NCI-H1436 (cell line): ENCODE results near the gene DHRS3.
"Not testable (repeated sequence)": the region's sequence is repeated elsewhere in the genome, so short reads cannot be mapped to it uniquely, and the experiment has no call there.

Experiments used
- DNase-seq: peaks from one replicate; lab custom pipeline; 2025; lab: John Stamatoyannopoulos, UW

The DHRS3 gene

DNA sequence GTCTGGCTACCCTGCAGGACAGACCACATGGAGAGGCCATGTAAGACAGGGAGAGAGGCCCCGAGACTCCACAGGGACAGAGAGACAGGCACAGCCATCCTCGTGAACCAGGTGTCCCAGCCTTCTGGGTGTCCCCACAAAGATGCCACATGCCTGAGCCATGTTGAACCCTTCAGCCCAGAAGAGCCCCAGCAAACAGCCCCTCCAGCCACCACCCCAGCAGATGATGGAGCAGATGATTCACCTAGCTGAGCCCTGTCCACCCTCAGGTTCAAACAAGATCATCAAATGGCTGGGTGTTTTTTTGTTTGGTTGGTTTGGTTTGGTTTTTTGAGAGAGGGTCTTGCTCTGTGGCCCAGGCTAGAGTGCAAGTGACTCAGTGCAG, 78.7 kb downstream of the DHRS3 start:
- DNase-seq, result no peak

DNA sequence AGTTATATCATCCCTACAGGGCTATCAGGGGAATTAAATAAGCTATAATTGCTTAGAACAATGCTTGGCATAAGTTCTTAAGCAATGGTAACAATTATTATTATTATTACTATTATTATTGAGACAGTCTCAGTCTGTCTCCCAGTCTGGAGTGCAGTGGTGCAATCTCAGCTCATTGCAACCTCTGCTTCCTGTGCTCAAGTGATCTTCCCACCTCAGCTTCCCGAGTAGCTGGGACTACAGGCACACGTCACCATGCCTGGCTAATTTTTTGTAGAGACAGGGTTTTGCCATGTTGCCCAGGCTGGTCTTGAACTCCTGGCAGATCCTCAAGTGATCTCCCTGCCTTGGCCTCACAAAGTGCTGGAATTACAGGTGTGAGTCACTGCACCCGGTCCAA, 79.5 kb downstream of the DHRS3 start:
- not testable (repeated sequence) for DNase-seq

DNA sequence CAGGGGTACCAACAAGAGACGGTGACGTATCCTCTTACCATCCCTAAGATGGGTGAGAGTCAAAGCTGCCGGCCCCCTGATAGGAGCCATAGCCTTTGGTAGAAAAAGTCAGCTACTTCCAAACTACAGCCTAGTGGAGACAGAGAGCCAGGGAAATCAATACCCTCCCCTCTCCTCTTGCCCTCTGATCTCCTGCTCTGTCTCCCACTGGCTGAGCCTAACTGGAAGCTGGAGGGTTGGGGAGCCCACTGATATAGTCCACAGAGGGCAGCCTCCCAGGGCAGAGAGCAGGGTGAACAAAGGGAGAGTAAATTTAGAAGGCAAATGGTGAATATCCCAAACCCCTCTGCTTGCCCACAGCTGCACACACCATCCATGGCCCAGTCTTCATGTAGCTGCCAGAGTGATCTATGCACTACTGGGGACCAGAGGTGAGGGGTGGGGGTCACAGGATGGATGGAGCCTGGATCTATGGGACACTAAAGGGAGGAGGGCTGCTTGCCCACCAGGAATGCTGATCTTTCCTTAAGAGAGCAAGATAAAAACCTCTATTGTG, 80.0 kb downstream of the DHRS3 start:
- DNase-seq, result no peak

DNA sequence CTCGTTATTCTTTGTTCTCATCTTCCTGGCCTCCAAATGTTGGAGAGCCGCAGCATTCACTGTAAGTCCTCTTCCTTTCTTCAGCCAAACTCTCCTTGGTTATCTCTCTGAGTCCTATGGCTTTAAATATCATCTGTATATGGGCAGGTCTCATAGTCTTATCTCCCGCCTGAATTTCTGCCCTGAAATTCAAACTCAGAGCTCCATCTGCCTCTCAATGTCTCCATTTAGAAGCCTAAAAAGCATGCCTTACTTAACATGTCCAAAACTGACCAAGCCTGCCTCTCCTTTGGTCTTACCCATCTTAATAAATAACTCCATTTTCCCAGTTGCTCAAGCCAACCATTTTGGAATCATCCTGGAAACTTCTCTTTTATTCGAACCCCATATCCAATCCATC, 80.7 kb downstream of the DHRS3 start:
- no peak for DNase-seq

DNA sequence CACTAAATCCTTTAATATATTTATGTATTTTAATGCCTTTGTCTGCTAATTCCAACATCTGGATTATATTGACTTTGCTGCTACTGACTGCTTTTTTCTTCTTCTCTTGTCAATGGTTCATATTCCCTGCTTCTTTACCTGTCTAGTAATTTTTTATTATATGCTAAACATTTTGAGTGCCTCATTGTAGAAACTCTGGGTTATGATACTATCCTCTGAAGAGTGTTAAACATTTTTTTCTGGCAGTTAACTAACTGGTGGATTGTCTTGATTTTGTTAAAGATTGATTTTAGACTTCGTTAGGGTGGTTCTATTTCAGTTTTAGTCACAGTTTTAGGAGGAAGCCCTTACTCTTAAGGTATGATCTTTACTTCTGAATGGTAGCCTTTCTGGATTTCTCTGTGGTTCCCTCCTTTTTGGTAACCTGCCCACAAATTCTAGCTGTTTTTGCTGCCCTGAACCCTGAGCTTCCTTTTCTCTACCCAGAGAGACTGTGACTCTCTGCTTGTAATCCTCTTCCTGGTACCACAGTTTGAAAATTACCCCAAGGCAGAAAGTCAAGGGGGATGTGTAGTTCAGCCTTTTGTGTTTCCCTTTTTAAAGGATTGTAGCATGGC, 81.9 kb downstream of the DHRS3 start:
- DNase-seq, result no peak

DNA sequence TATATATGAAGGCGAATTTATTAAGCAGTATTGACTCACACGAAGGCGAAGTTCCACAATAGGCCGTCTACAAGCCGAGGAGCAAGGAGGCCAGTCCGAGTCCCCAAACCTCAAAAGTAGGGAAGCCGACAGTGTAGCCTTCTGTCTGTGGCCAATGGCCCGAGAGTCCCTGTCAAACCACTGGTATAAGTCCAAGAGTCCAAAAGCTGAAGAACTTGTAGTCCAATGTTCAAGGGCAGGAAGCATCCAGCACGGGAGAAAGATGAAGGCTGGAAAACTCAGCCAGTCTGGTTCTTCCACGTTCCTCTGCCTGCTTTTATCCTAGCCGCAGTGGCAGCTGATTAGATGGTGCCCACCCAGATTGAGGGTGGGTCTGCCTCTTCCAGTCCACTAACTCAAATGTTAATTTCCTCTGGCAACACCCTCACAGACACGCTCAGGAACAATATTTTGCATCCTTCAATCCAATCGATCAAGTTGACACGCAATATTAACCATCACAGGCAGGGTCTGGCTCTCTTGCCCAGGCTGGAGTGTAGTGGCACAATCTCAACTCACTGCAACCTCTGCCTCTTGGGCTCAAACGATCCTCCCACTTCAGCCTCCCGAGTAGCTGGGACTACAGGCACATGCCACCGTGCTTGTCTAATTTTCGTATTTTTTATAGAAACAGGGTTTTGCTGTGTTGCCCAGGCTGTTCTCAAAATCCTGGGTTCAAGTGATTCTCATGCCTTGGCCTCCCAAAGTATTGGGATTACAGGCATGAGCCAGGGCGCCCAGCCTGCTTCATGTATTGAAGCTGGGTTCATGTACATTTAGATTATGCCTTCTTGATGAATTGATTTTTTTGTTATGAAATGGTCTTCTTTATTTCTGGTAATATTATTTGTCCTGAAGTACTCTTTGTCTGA, 85.3 kb downstream of the DHRS3 start:
- no peak for DNase-seq

DNA sequence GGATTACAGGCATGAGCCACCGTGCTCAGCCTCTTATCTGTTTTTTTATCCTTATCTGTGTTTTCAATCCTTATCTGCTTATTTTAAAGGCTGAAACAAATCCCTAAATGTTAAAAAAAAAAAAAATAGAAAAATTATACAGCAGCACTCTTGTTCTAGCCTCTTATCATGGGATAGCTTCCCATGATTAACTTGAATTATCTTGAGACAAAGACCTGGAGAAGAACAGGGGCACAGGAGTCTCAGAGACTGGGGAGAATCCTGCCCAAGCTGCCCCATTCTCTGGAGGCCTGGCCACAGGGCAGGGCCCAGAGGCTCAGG, 86.9 kb downstream of the DHRS3 start:
- no peak for DNase-seq

DNA sequence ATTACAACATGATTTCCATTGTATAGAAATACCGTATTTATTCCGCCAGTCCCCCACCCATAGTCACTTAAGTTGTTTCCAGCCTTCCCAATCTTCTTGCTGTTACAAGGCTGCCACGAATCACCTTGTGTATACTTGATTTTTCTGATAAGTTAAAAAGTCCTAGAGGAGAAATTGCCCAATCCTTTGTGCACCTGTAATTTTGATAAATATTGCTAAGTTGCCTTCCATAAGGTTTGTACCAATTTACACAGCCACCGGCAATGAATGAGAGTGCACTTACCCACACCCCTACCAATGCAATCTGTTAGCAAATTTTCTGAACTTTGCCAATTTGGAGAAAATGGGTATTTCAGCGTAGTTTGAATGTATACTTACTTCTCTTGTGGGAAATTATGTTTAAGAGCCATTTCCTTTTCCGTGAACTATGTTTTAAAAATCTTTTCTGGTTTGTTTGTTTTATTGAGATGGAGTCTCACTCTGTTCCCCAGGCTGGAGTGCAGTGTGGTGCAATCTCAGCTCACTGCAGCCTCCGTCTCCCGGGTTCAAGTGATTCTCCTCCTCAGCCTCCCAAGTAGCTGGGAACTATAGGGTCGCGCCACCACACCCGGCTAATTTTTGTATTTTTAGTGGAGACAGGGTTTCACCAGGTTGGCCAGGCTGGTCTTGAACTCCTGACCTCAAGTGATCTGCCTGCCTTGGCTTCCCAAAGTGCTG, 87.4 kb downstream of the DHRS3 start:
- DNase-seq, result no peak

DNA sequence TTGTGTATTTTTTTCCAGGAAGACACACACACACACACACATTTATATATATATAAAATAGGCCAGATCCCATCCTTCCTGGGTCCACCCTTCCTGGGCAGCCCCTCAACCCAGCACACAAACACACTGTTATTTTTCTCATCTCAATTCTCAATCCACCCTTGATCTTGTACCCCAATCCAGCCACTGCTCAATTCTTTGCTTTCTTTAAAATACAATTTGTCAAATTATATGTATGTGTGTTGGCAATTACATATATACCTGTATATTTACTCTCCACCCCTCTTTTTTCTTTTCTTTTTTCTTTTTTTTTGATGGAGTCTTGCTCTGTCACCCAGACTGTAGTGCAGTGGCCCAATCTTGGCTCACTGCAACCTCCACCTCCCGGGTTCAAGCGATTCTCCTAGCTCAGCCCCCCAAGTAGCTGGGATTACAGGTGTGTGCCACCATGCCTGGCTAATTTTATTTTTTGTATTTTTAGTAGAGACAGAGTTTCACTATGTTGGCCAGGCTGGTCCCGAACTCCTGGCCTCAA, 88.3 kb downstream of the DHRS3 start:
- no peak for DNase-seq

DNA sequence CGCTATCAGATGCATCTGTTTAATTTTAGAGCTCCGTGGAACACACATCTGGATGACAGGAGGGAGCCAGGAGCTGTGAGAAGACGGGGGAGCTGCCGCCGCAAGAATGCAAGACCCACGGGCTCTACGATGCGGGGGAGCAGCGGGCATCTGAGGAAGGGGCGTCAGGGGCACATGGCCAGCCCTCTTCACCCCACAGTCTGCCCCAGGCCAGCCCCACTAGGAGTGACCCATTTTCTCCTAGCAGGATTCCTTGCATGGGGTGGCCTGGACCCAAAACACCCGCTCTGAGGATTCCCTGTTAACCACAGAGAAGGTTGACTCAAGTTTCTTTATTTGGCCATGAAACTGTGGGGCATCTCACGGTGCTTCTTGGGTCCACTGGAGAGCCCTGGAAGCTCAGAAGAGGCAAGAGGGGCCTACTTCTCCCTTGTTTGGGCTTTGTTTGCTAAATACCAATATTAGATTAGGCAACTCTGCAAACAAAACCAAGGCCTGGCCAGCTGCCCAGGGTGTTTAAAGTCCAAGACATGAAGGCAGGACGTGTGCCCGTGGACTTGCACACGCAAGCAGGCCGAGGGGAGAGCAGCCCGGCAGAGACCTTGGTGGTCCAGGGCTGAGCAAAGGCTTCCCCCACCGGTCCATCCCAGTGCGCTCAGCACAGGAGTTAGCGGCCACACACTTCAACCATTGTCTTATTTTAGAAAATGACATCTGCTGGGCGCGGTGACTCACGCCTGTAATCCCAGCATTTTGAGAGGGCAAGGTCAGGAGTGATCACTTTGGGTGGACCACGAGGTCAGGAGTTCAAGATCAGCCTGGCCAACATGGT, 89.8 kb downstream of the DHRS3 start:
- DNase-seq, result no peak

DNA sequence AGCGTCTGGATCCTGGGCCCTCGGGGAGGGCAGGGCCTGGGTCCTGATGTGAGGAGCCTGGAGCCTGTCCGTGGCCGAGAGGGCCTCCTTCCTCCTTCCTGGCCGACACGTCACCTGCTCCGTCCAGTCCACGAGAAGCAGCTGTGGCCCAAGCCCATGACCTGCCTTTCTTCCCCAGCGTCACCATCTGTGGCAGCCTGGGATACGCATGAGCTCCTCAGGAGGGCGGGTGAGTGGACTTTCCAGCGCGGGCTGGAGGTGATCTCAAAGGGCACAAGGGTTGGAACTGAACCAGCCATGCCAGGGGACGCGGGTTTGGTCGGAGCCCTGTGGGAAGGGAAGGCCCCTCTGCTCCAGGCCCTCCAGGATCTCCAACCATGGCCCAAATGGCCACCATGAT, 90.4 kb downstream of the DHRS3 start:
- DNase-seq, result no peak

DNA sequence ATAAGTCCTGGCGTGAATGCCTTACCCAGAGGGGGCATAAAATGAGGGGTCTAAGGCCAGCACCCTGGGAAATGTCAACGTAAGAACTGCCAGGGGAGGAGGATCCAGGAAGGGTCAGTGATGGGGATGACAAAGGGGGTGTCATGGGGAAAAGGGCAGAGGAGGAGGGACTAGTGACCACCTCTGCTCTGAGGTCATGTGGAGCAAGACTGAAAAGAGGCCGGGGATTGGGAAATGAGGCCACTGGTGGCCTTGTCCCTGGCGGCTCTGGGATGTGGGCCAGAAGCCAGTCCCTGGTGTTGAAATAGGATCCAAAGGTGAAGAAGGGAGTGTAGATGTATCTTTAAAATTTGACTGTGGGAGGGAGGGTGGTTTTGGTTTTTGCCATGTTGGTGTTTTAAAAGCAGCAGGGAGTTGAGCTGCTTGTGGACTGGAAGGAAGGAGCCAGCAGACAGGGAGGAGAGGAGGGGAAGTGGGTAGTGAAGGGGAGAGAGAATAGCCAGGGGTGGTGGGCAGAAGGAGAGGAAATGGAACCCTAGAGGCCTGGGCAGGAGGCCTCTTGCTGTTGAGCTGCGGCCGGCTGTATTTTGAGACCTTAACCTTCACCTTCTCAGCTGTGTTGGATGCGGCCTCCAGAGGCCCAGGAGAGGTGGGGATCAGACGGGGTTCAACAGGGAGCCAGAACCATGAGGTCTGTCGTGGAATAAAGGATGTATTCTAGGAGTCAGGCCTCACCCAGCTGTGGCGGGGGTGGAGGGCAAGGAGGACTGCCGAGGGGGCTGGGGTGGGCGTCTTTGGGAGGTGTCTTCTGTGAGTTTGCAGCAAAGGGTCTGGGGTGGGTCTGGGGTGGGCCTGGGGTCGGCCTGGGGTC, 92.5 kb downstream of the DHRS3 start:
- no peak for DNase-seq

DNA sequence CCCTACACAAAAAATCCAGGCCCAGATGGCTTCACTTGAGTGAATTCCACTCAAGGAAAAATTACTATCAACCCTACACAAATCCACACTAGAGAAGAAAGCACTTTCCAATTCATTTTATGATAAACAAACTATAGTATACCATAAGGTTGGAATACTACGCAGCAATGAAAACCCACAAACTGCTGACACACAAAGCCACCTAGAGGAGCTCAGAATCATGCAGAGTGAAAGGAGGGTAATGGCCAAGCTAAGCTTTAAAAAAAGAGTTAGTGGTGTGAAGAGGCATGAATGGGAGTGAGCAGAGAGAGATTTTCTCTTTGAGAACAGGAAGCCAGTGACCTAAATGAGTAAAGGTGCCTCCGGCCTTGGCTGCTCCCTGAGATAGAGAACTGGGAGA, 93.7 kb downstream of the DHRS3 start:
- DNase-seq, result no peak

DNA sequence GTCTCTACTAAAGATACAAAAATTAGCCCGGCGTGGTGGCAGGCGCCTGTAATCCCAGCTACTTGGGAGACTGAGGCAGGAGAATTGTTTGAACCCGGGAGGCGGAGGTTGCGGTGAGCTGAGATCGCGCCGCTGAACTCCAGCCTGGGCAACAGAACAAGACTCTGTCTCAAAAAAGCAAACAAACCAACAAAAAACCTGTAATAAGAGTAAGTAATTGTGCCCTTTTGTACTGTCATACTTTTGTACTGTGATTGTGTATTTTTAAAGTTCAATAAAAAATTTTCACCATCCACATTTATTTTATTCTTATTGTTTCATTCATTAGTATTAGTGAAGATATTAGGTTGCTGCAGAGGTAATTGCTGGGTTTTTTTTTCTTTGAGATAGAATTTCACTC, 95.2 kb downstream of the DHRS3 start:
- DNase-seq, result not testable (repeated sequence)

DNA sequence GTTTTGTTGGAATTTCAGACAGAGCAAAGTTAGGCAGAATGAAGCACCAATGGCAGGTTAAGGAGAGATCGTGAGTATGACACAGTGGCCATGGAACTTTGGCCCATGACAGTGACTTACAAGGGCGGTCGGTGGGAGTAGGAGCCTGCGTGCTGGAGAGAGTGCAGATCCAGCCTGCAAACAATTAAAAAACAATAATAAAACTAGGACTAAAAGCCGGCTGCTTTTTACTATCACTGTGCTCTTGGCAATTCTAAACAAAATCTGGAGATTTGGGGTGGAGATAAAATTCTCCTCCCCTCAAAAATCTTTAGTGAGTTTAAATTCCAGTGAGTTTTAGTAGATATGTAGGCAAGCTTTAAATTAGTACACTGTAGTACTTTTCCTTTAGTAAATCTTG, 96.9 kb downstream of the DHRS3 start:
- no peak for DNase-seq

DNA sequence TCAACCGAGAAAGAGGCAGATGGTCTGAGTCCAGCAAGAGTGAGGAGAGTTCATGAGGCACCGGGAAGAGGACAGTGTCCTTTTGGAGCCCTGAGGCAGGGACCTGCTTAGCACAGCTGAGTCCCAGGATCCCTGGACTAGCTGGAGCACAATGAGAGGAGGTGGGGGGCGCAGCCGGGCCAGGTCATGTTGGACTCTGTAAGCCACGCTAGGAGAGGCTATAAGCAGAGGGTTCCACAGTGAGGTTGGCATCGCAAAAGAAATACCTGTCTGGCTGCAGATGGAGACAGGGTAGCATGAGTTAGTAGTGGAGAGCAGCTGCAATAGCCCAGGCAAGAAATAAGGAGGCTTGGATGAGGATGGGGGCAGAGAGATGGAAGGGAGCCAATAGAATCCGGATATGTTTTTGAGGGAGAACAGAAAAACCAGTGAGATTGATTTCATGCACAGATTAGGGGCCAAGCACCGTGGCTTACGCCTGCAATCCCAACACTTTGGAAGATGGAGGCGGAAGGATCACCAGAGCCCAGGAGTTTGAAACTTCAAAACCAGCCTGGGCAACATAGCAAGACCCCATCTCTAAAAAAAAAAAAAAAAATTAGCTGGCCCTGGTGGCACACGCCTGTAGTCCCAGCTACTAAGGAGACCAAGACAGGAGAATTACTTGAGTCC, 98.2 kb downstream of the DHRS3 start:
- no peak for DNase-seq

DNA sequence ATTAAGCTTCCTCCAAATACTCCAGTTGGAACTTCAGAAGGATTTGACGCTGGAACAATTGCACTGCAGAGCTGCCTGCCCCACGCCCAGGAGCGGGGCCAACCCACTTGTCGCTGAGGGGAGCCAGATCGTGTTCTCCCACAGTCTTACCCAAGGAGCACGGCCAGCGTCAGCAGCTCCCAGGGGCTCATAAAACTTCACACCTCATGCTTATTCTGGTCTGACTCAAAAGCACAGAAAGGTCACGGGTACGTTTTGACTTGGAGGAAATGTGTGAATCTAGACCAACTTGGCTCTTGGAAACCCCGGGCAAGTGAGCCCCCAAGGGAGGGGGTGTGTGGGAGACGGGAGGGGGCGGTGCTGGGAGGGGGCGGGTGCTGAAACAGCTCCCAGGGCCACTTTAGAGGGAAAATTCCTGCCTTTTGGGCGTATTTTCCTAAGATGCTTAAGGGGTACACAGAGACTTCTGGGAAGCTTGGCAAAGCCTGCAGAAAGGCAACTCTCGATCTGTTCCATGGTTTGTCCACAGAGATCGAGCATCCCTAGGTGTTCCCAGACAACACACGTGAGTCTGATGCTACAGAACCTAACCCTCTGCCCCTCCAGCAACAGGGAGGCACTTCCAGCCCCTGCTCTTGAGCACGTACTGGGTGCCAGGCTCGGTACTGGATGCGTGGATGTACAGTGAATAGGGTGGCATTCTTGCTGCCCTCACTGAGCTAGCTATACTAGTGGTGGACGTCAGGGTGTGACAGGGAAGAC, 98.9 kb downstream of the DHRS3 start:
- no peak for DNase-seq
